ENCODE measurements around the gene COQ8A.

- TF ChIP-seq CTCF (IDR thresholded peaks at IDR 0.05) (no peak), POLR2A (IDR thresholded peaks at IDR 0.05) (no peak), POLR2AphosphoS5 (IDR thresholded peaks at IDR 0.05) (no peak)
Measured at GRCh38 chr1:226979517-226980121, 39.5 kb downstream of the COQ8A start.
